Naive thymus-derived CD8-positive, alpha-beta T cell (primary cell): ENCODE results near the gene LRRC31. TPM values are rescaled to one million over a fixed set of nuclear protein-coding genes. Genes with fewer than 3 reads are reported as not detected.
A peak's percentile ranks its signal among the peaks of the same experiment; 100 is the strongest.

Experiments used
- ATAC-seq, 2 donors: fragments of 150-1000 bp; cut with Tn5 transposase in 1 of 2; sonication (Bioruptor Pico), chemical (Tn5 transposase) in 1 of 2; 1 replicate in 1 of 2; 2 replicates in 1 of 2; pipeline ENCODE4 v1.10.0; 2021; ENCODE audit warnings: mild to moderate bottlenecking in 2 of 2, moderate library complexity in 2 of 2
- POLR2A ChIA-PET: fragments of 350-600 bp; sonication (Branson Sonifier 250); formaldehyde crosslinking; loops from one replicate; lab custom pipeline; 2021; ENCODE audit warnings: antibody characterized with exemption; lab: Charles Lee
- DNase-seq, 10 donors: peaks; one replicate each; pipeline versions ENCODE4 v3.0.0 to v3.0.0-alpha.2; 2020 to 2022
- H3K27ac Mint-ChIP-seq, 10 donors: one replicate each; pipeline ENCODE4 v1.8.0; 2020 to 2022; ENCODE audit warnings: mild to moderate bottlenecking in 10 of 10, mixed read lengths in 10 of 10, moderate library complexity in 4 of 10, inconsistent platforms in 1 of 10
- H3K27me3 Mint-ChIP-seq, 5 donors: one replicate each; pipeline ENCODE4 v1.8.0; 2021 to 2022; ENCODE audit warnings: mixed read lengths in 5 of 5
- H3K36me3 Mint-ChIP-seq, 3 donors: one replicate each; pipeline ENCODE4 v1.8.0; 2020 to 2022; ENCODE audit warnings: mixed read lengths in 3 of 3, mild to moderate bottlenecking in 2 of 3, inconsistent platforms in 1 of 3
- H3K4me1 Mint-ChIP-seq, 4 donors: one replicate each; pipeline ENCODE4 v1.8.0; 2021 to 2022; ENCODE audit warnings: mixed read lengths in 4 of 4
- H3K4me3 Mint-ChIP-seq, 10 donors: one replicate each; pipeline ENCODE4 v1.8.0; 2020 to 2022; ENCODE audit warnings: mild to moderate bottlenecking in 10 of 10, mixed read lengths in 10 of 10, moderate library complexity in 6 of 10, inconsistent platforms in 1 of 10
- H3K9me3 Mint-ChIP-seq, 9 donors: one replicate each; pipeline ENCODE4 v1.8.0; 2020 to 2022; ENCODE audit warnings: mixed read lengths in 9 of 9, mild to moderate bottlenecking in 3 of 9, inconsistent platforms in 1 of 9, moderate library complexity in 1 of 9
- polyA plus RNA-seq, 3 donors: library from polyadenylated mRNA; unstranded; fragments of 300-500 nt; fragmentation: Illumina TruSeq; gene quantifications; one replicate each; pipeline ENCODE4 v1.2.3, GENCODE V29; 2021
- total RNA-seq, 8 experiments: library from RNA in 2 of 8; stranded (reverse) in 2 of 8; gene quantifications; one replicate each; pipeline ENCODE4 v1.2.3 and lab custom pipeline; 2021 to 2026

The LRRC31 gene
- total and polyA plus RNA-seq, 5 experiments from 2014 or later, result not detected

GRCh38 chr3:169880576-169881250 lies 11.0 kb upstream of the LRRC31 start:
- Mint-ChIP-seq H3K27ac (no peak overlapping the region), H3K4me1 (peaks cover 0 to 6% (median 3%) of the 10 kb centered on the region in 4 donors), H3K4me3 (no peak overlapping the region), H3K27me3 (peaks cover 0 to 5% (median 0%) of the 10 kb centered on the region in 5 donors), H3K9me3 (no peaks in the 10 kb centered on the region), H3K36me3 (no peaks in the 10 kb centered on the region)
- POLR2A ChIA-PET, result no interaction called here
- ATAC-seq (no peak), DNase-seq (no peak)

DNA sequence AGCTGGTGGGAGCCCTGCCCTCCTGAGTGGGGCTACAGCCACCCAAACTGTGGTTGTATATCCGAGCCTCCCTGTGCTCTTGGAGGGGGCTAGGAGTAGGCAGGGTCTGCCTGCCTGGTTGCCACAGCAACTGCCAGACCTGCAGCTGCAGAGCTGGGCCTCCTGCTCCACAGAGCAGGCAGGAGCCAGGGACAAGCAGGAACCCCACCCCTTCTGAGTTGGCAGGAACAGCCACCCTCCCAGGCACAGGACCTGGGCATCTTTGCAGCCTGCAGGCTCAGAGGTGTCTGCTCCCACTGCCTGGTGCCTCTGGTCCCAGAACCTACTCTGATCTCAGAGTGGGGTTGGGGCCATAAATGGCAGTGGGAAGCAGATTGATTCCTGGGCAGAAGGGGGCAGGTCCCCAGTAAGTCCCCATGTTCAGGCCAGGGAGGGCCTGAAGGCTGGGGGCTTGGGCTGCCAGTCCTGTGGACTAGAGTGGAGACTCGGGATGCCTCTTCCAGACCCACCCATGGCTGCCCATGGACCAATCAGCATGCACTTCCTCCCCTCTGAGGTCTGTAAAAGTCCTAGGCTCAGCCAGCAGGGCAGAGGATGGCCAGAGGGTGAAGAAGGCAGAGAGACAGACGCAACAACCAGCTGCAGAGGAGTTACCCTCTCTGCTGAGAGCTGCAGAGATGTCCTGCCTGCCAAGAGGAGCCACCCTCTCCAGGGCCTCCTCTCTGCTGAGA lies 10.3 kb upstream of the LRRC31 start:
- no peak overlapping the region for H3K4me3 Mint-ChIP-seq
- no peak for ATAC-seq
- POLR2A ChIA-PET, result no interaction called here

GRCh38 chr3:169879013-169879557 lies 9.3 kb upstream of the LRRC31 start:
- H3K27me3 Mint-ChIP-seq, result peaks cover 0 to 5% (median 1%) of the 10 kb centered on the region in 5 donors
- ATAC-seq, result no peak
- H3K36me3 Mint-ChIP-seq, result no peaks in the 10 kb centered on the region
- H3K27ac Mint-ChIP-seq, result no peak overlapping the region
- DNase-seq, result no peak
- POLR2A ChIA-PET, result no interaction called here
- no peak overlapping the region for H3K4me3 Mint-ChIP-seq
- no peaks in the 10 kb centered on the region for H3K9me3 Mint-ChIP-seq
- peaks cover 0 to 6% (median 3%) of the 10 kb centered on the region in 4 donors for H3K4me1 Mint-ChIP-seq

More for the DNA sequence above, 10.3 kb upstream of the LRRC31 start:
- H3K27me3 Mint-ChIP-seq, result peaks cover 0 to 5% (median 0%) of the 10 kb centered on the region in 5 donors
- no peak for DNase-seq
- no peak overlapping the region for H3K27ac Mint-ChIP-seq
- no peaks in the 10 kb centered on the region for H3K9me3 Mint-ChIP-seq
- no peaks in the 10 kb centered on the region for H3K36me3 Mint-ChIP-seq
- peaks cover 0 to 6% (median 3%) of the 10 kb centered on the region in 4 donors for H3K4me1 Mint-ChIP-seq

GRCh38 chr3:169871129-169871886 lies 1.6 kb upstream of the LRRC31 start:
- no peaks in the 10 kb centered on the region for H3K36me3 Mint-ChIP-seq
- POLR2A ChIA-PET, result interaction anchor here (1.5 kb wide), 1 partner anchor 98 kb away, joined by 3 read pairs; the partner anchor contains the start of gene MYNN
- peak overlapping the region in 8 of 10 donors; percentile 7 to 69 (median 28) for H3K4me3 Mint-ChIP-seq

GRCh38 chr3:169868369-169868768 lies 1.4 kb downstream of the LRRC31 start:
- no peak for ATAC-seq
- Mint-ChIP-seq H3K9me3 (no peaks in the 10 kb centered on the region), H3K27ac (peak overlapping the region in 3 of 10 donors; percentile 4 to 75 (median 52))

More at GRCh38 chr3:169871129-169871886, 1.6 kb upstream of the LRRC31 start:
- Mint-ChIP-seq H3K27me3 (peaks cover 0 to 3% (median 0%) of the 10 kb centered on the region in 5 donors), H3K27ac (peak overlapping the region in 7 of 10 donors; percentile 2 to 62 (median 39)), H3K9me3 (no peaks in the 10 kb centered on the region), H3K4me1 (peaks cover 8 to 20% (median 17%) of the 10 kb centered on the region in 4 donors)
- ATAC-seq, result peak; percentile 46 to 71
- peak in 2 of 10 donors; percentile 31 to 32 for DNase-seq

GRCh38 chr3:169867584-169868210 lies 2.0 kb downstream of the LRRC31 start:
- POLR2A ChIA-PET, result interaction anchor here (0.7 to 1.2 kb wide), 2 partner anchors 77 to 99 kb away, joined by 3 read pairs; partner anchors contain the start of gene SEC62
- no peaks in the 10 kb centered on the region for H3K9me3 Mint-ChIP-seq
- H3K4me3 Mint-ChIP-seq, result no peak overlapping the region
- peaks cover 22 to 46% (median 44%) of the 10 kb centered on the region in 4 donors for H3K4me1 Mint-ChIP-seq
- DNase-seq, result no peak
- no peaks in the 10 kb centered on the region for H3K27me3 Mint-ChIP-seq
- H3K27ac Mint-ChIP-seq, result peak overlapping the region in 3 of 10 donors; percentile 4 to 75 (median 52)
- H3K36me3 Mint-ChIP-seq, result no peaks in the 10 kb centered on the region
- no peak for ATAC-seq

More at GRCh38 chr3:169868369-169868768, 1.4 kb downstream of the LRRC31 start:
- no peak for DNase-seq
- Mint-ChIP-seq H3K36me3 (no peaks in the 10 kb centered on the region), H3K4me1 (peaks cover 22 to 44% (median 42%) of the 10 kb centered on the region in 4 donors), H3K27me3 (no peaks in the 10 kb centered on the region), H3K4me3 (no peak overlapping the region)
- POLR2A ChIA-PET, result interaction anchor here (1.2 kb wide), 1 partner anchor 98 kb away, joined by 3 read pairs; the partner anchor contains the start of gene SEC62

DNA sequence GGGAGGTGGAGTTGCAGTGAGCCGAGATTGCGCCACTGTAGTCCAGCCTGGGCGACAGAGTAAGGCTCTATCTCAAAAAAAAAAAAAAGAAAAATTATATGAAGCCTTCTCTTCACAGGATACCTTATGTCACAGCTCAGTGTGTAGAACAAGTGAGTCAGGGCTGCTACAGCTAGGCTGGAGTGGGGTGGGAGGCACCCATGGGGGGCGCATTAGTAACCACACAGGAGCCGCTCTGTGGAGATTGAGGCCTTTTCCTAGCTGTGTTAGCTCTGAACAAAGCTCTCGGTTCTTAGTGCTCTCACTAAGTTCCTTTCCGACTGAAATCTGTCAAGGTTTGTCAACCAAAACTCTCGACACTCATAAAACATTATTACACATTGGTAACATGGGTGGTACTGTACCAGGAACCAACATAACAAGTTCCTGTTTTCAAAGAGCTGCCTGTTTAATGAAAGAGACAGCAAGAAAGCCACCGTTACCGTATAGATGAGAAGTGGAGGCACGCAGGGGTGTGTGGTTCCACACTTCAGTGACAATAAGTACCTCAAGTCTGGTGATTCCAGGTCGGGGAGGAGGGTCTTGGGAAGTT lies 4.5 kb downstream of the LRRC31 start:
- Mint-ChIP-seq H3K27ac (peak overlapping the region; percentile 84 to 98 (median 94)), H3K9me3 (no peaks in the 10 kb centered on the region), H3K27me3 (peaks cover 0 to 5% (median 0%) of the 10 kb centered on the region in 5 donors), H3K4me3 (peak overlapping the region; percentile 9 to 81 (median 58)), H3K36me3 (no peaks in the 10 kb centered on the region), H3K4me1 (peaks cover 16 to 30% (median 30%) of the 10 kb centered on the region in 4 donors)
- DNase-seq (peak in 5 of 10 donors; percentile 2 to 58 (median 30)), ATAC-seq (peak; percentile 82 to 90)
- POLR2A ChIA-PET, result interaction anchor here (0.6 to 1.7 kb wide), 12 partner anchors 22 to 492 kb away, joined by 3 to 28 read pairs (median 4); partner anchors contain the start of genes GPR160, MYNN, PHC3 and SEC62

DNA sequence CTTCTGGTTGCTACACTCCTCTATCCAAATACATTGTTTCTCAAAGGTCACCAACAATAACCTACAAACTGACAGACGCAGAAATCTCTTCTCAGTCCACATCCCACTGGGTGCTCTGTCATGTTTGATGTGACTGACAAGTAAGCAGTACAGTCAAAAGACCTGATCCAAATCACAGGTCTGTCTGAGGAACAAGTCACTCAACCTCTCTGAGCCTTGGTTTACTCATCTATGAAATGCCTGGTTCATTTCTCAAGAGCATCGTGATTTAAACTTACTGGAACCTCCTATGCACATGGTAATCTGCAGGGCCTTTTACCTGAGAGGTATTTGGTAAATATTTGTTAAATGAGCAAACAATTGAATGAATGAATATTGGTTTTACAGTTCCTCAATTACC lies 5.5 kb downstream of the LRRC31 start:
- POLR2A ChIA-PET, result interaction anchor here (0.6 to 2.9 kb wide), 10 partner anchors 30 to 494 kb away, joined by 3 to 28 read pairs (median 3); partner anchors contain the start of genes PHC3 and SEC62
- DNase-seq, result no peak
- Mint-ChIP-seq H3K27ac (peak overlapping the region in 4 of 10 donors; percentile 14 to 50 (median 41)), H3K4me1 (peaks cover 16 to 28% (median 26%) of the 10 kb centered on the region in 4 donors), H3K36me3 (no peaks in the 10 kb centered on the region), H3K27me3 (peaks cover 0 to 5% (median 0%) of the 10 kb centered on the region in 5 donors), H3K4me3 (peak overlapping the region in 1 of 10 donors; percentile 11), H3K9me3 (peaks cover 0 to under 1% (median 0%) of the 10 kb centered on the region in 9 donors)
- no peak for ATAC-seq

DNA sequence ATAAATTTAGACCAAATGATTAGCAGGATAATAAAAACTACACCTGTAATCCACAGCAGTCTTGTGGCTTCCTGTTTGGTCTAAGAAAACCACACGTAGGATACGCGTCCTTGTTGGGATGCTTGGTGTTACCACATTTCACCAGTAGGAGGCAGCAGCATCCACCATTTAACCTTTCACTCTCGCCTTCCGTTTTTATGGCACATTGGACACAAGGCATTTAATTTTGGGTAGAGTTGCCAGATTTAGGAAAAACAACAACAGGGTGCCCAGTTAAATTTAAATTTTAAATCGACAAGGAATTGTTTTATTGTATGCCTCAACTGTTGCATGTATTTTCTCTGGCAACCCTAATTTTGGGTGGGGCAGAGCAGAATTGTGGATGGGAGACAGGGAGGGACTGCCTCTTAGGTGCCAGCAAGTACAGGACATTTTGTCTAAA lies 6.3 kb downstream of the LRRC31 start:
- peak overlapping the region in 5 of 10 donors; percentile 2 to 74 (median 60) for H3K27ac Mint-ChIP-seq
- peak overlapping the region in 1 of 10 donors; percentile 72 for H3K4me3 Mint-ChIP-seq
- H3K27me3 Mint-ChIP-seq, result peaks cover 0 to 5% (median 0%) of the 10 kb centered on the region in 5 donors
- H3K9me3 Mint-ChIP-seq, result peaks cover 0 to 2% (median 0%) of the 10 kb centered on the region in 9 donors
- H3K36me3 Mint-ChIP-seq, result no peaks in the 10 kb centered on the region
- H3K4me1 Mint-ChIP-seq, result peaks cover 16 to 28% (median 26%) of the 10 kb centered on the region in 4 donors
- POLR2A ChIA-PET, result interaction anchor here (2.9 kb wide), 1 partner anchor 103 kb away, joined by 12 read pairs; the partner anchor contains the start of gene SEC62
- ATAC-seq (peak; percentile 60 to 68), DNase-seq (peak; percentile 30 to 75 (median 66))

DNA sequence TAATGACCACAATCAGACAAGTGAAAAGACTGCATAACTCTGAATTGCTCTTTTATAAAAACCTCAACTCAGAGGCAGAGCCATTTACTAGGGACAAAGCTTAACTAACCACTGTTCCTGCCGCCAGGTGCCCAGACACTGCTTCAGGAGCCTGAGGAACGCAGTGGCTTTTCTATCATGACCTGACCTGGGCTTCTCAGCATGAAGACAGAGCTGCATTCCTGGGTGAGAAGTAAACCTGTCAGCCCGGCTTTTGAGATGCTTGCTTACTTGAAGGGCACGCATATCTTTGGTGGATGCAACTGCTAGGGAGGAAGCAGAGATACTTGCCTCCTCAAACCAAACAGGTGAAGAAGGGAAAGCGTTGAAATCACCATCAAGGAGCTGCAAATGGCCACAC lies 7.9 kb downstream of the LRRC31 start:
- peaks cover 0 to 2% (median 0%) of the 10 kb centered on the region in 9 donors for H3K9me3 Mint-ChIP-seq
- peaks cover 14 to 28% (median 26%) of the 10 kb centered on the region in 4 donors for H3K4me1 Mint-ChIP-seq
- POLR2A ChIA-PET, result interaction anchor here (0.7 to 2.9 kb wide), 3 partner anchors 98 to 314 kb away, joined by 3 to 12 read pairs (median 4); partner anchors contain the start of gene SEC62
- no peak overlapping the region for H3K4me3 Mint-ChIP-seq
- ATAC-seq, result no peak
- H3K27ac Mint-ChIP-seq, result no peak overlapping the region
- H3K36me3 Mint-ChIP-seq, result no peaks in the 10 kb centered on the region
- H3K27me3 Mint-ChIP-seq, result peaks cover 0 to 8% (median 2%) of the 10 kb centered on the region in 5 donors
- no peak for DNase-seq

DNA sequence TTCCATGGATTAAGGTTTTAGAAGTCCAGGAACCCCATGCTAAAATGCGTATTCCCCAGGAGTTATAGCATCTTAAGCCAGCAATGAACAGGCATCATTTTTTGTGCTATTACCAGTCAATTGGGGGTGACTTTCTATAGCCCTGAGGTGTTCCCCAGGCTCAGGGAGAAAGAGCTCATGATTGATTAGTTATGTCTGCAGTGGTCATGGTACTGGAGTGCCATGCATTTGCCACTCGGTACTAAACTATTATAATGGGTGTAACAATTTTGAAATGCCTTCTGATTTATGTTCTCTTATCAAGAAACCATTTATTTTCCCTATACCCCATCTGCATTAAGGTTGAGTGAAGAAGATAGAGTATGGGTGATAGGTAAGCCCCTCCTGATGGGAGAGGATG lies 11.9 kb downstream of the LRRC31 start:
- peaks cover 0 to 2% (median 0%) of the 10 kb centered on the region in 9 donors for H3K9me3 Mint-ChIP-seq
- ATAC-seq (no peak), DNase-seq (no peak)
- H3K4me1 Mint-ChIP-seq, result no peaks in the 10 kb centered on the region
- H3K27me3 Mint-ChIP-seq, result peaks cover 2 to 33% (median 8%) of the 10 kb centered on the region in 5 donors
- POLR2A ChIA-PET, result no interaction called here
- no peaks in the 10 kb centered on the region for H3K36me3 Mint-ChIP-seq
- no peak overlapping the region for H3K4me3 Mint-ChIP-seq
- no peak overlapping the region for H3K27ac Mint-ChIP-seq
